CD4-positive, alpha-beta T cell treated with Interleukin-17A for 4 hours (primary cell): ENCODE data around the gene STOX2.
"Not testable (repeated sequence)": the region's sequence is repeated elsewhere in the genome, so short reads cannot be mapped to it uniquely, and the experiment has no call there.

Experiments used
- DNase-seq: peaks from one replicate; pipeline ENCODE4 v3.0.0-alpha.2; 2020; ENCODE audit warnings: mixed read lengths

The STOX2 gene

GRCh38 chr4:183936574-183937345 is 31.7 kb downstream of the STOX2 start:
- DNase-seq: no peak

- DNase-seq: no peak
These were observed 35.8 kb downstream of the STOX2 start for GRCh38 chr4:183940864-183941263.

GRCh38 chr4:183941964-183942363 is 36.9 kb downstream of the STOX2 start:
- DNase-seq: no peak

GRCh38 chr4:183945741-183946140 is 40.6 kb downstream of the STOX2 start:
- no peak for DNase-seq

- DNase-seq: no peak
These were observed 45.4 kb downstream of the STOX2 start for GRCh38 chr4:183950536-183950935.

GRCh38 chr4:183952652-183953051 is 47.5 kb downstream of the STOX2 start:
- not testable (repeated sequence) for DNase-seq

- DNase-seq: no peak
These were observed 54.4 kb downstream of the STOX2 start for GRCh38 chr4:183959319-183960045.

GRCh38 chr4:183960046-183960420 is 54.9 kb downstream of the STOX2 start:
- no peak for DNase-seq

GRCh38 chr4:183960962-183961541 is 55.9 kb downstream of the STOX2 start:
- no peak for DNase-seq

- no peak for DNase-seq
These were observed 56.7 kb downstream of the STOX2 start for GRCh38 chr4:183961795-183962194.

GRCh38 chr4:183962419-183962818 is 57.3 kb downstream of the STOX2 start:
- DNase-seq: no peak

GRCh38 chr4:183966371-183966770 is 61.3 kb downstream of the STOX2 start:
- DNase-seq: no peak

- no peak for DNase-seq
These were observed 62.2 kb downstream of the STOX2 start for GRCh38 chr4:183967266-183967665.

- DNase-seq: no peak
These were observed 63.4 kb downstream of the STOX2 start for GRCh38 chr4:183968502-183968901.

- no peak for DNase-seq
These were observed 63.8 kb downstream of the STOX2 start for GRCh38 chr4:183968931-183969330.

- no peak for DNase-seq
These were observed 64.5 kb downstream of the STOX2 start for GRCh38 chr4:183969596-183969995.

- DNase-seq: no peak
These were observed 66.9 kb downstream of the STOX2 start for GRCh38 chr4:183971929-183972490.

- DNase-seq: no peak
These were observed 72.6 kb downstream of the STOX2 start for GRCh38 chr4:183977707-183978106.

- no peak for DNase-seq
These were observed 79.5 kb downstream of the STOX2 start for GRCh38 chr4:183984566-183984965.

- no peak for DNase-seq
These were observed 80.7 kb downstream of the STOX2 start for GRCh38 chr4:183985786-183986185.

- DNase-seq: no peak
These were observed 81.3 kb downstream of the STOX2 start for GRCh38 chr4:183986291-183986970.

- DNase-seq: no peak
These were observed 82.2 kb downstream of the STOX2 start for GRCh38 chr4:183986971-183987946.
